NB4 (cell line): ENCODE results near the gene NT5M.

Source experiments
- CTCF ChIP-seq: IDR thresholded peaks from one replicate; pipeline ENCODE4 v1.5.1; 2012; ENCODE audit warnings: low read depth, low read length
- MAX ChIP-seq: IDR thresholded peaks from 2 replicates; pipeline ENCODE4 v1.6.1; 2011; ENCODE audit warnings: low read depth, low read length

- TF ChIP-seq CTCF (no peak), MAX (no peak)
These were observed 62.4 kb downstream of the NT5M start for GRCh38 chr17:17365476-17366110.
